Subcutaneous abdominal adipose tissue (tissue), 5 donors: ENCODE data around the gene NPR2.

Experiments
- H3K27ac ChIP-seq: one replicate; pipeline ENCODE4 v1.7.0; 2013; ENCODE audit warnings: low read depth, mild to moderate bottlenecking, inconsistent platforms, low read length, moderate library complexity
- H3K27me3 ChIP-seq, 5 donors: one replicate each; pipeline ENCODE4 v1.7.0; 2013; ENCODE audit warnings: low read length in 5 of 5, inconsistent platforms in 1 of 5; ENCODE audit not compliant: control insufficient read depth in 5 of 5, insufficient read depth in 4 of 5
- H3K36me3 ChIP-seq, 5 donors: one replicate each; pipeline ENCODE4 v1.7.0; 2013; ENCODE audit warnings: low read length in 5 of 5; ENCODE audit not compliant: control insufficient read depth in 5 of 5, insufficient read depth in 5 of 5
- H3K4me1 ChIP-seq, 5 donors: one replicate each; pipeline ENCODE4 v1.7.0; 2013; ENCODE audit warnings: low read length in 5 of 5, mild to moderate bottlenecking in 3 of 5, moderate library complexity in 1 of 5; ENCODE audit not compliant: control insufficient read depth in 5 of 5, insufficient read depth in 5 of 5
- H3K4me3 ChIP-seq, 5 donors: one replicate each; pipeline ENCODE4 v1.7.0; 2013; ENCODE audit warnings: low read length in 5 of 5, low read depth in 1 of 5
- H3K9ac ChIP-seq, 5 donors: one replicate each; pipeline ENCODE4 v1.7.0; 2013; ENCODE audit warnings: low read length in 5 of 5, mild to moderate bottlenecking in 4 of 5, moderate library complexity in 3 of 5
- H3K9me3 ChIP-seq, 5 donors: one replicate each; pipeline ENCODE4 v1.7.0; 2013; ENCODE audit warnings: low read length in 5 of 5; ENCODE audit not compliant: control insufficient read depth in 5 of 5
- donor health status: healthy.
- donor health status: healthy.
- donor health status: healthy.
- donor health status: healthy.
- donor health status: healthy.

Gene NPR2

GRCh38 chr9:35812025-35812602 lies 20.7 kb downstream of the NPR2 start, which contains the start of gene SPAG8:
Gene SPAG8, minus strand, starts transcription at chr9:35812262. Its CDS starts 115 bp downstream, at chr9:35812147.
- Histone ChIP-seq H3K27ac (peak within 1 kb of the TSS; percentile 93), H3K36me3 (peaks cover 9 to 30% (median 23%) of the 10 kb centered on the region in 5 donors), H3K27me3 (peaks cover 0 to 5% (median 0%) of the 10 kb centered on the region in 5 donors), H3K9me3 (peaks cover 0 to 2% (median 0%) of the 10 kb centered on the region in 5 donors), H3K4me3 (peak within 1 kb of the TSS; percentile 72 to 82 (median 74)), H3K9ac (peak within 1 kb of the TSS in 4 of 5 donors; percentile 26 to 62 (median 50)), H3K4me1 (peaks cover 14 to 42% (median 39%) of the 10 kb centered on the region in 5 donors)

- peak overlapping the region in 1 of 5 donors; percentile 87 for H3K4me3 ChIP-seq
- peaks cover 0 to 5% (median 0%) of the 10 kb centered on the region in 5 donors for H3K27me3 ChIP-seq
- H3K4me1 ChIP-seq = peaks cover 14 to 42% (median 39%) of the 10 kb centered on the region in 5 donors
- H3K9ac ChIP-seq = peak overlapping the region in 4 of 5 donors; percentile 41 to 94 (median 86)
- peaks cover 0 to 16% (median 12%) of the 10 kb centered on the region in 5 donors for H3K36me3 ChIP-seq
- peaks cover 0 to 2% (median 0%) of the 10 kb centered on the region in 5 donors for H3K9me3 ChIP-seq
- H3K27ac ChIP-seq = peak overlapping the region; percentile 93
These were observed 22.2 kb downstream of the NPR2 start for GRCh38 chr9:35813434-35814105.

- peak overlapping the region; percentile 58 to 96 (median 87) for H3K9ac ChIP-seq
- H3K4me1 ChIP-seq = peaks cover 14 to 42% (median 39%) of the 10 kb centered on the region in 5 donors
- peaks cover 0 to 5% (median 0%) of the 10 kb centered on the region in 5 donors for H3K27me3 ChIP-seq
- H3K36me3 ChIP-seq = peaks cover 0 to 9% (median 5%) of the 10 kb centered on the region in 5 donors
- peak overlapping the region; percentile 93 for H3K27ac ChIP-seq
- peak overlapping the region; percentile 75 to 89 (median 85) for H3K4me3 ChIP-seq
- H3K9me3 ChIP-seq = peaks cover 0 to 2% (median 0%) of the 10 kb centered on the region in 5 donors
These were observed 22.9 kb downstream of the NPR2 start for GRCh38 chr9:35814106-35814840.

GRCh38 chr9:35814841-35815543 lies 23.6 kb downstream of the NPR2 start, which contains the start of gene HINT2:
Gene HINT2, minus strand, starts transcription at chr9:35815042. Its CDS starts 63 bp downstream, at chr9:35814979.
- Histone ChIP-seq H3K36me3 (peaks cover 0 to 3% (median 1%) of the 10 kb centered on the region in 5 donors), H3K4me1 (peaks cover 14 to 42% (median 39%) of the 10 kb centered on the region in 5 donors), H3K27me3 (peaks cover 0 to 5% (median 0%) of the 10 kb centered on the region in 5 donors), H3K9ac (peak within 1 kb of the TSS; percentile 84 to 99 (median 94)), H3K9me3 (peaks cover 0 to 2% (median 0%) of the 10 kb centered on the region in 5 donors), H3K4me3 (peak within 1 kb of the TSS; percentile 75 to 89 (median 85)), H3K27ac (peak within 1 kb of the TSS; percentile 93)

GRCh38 chr9:35816708-35817107 lies 25.3 kb downstream of the NPR2 start:
- peaks cover 0 to 5% (median 0%) of the 10 kb centered on the region in 5 donors for H3K27me3 ChIP-seq
- H3K4me3 ChIP-seq = no peak overlapping the region
- no peak overlapping the region for H3K9ac ChIP-seq
- peaks cover 0 to 2% (median 0%) of the 10 kb centered on the region in 5 donors for H3K9me3 ChIP-seq
- H3K4me1 ChIP-seq = peaks cover 14 to 34% (median 31%) of the 10 kb centered on the region in 5 donors
- no peak overlapping the region for H3K27ac ChIP-seq
- H3K36me3 ChIP-seq = no peaks in the 10 kb centered on the region

GRCh38 chr9:35818341-35818740 lies 26.9 kb downstream of the NPR2 start:
- peaks cover 0 to 2% (median 0%) of the 10 kb centered on the region in 5 donors for H3K9me3 ChIP-seq
- H3K9ac ChIP-seq = no peak overlapping the region
- H3K4me1 ChIP-seq = peaks cover 13 to 18% (median 15%) of the 10 kb centered on the region in 5 donors
- H3K4me3 ChIP-seq = no peak overlapping the region
- no peak overlapping the region for H3K27ac ChIP-seq
- H3K27me3 ChIP-seq = peaks cover 0 to 5% (median 0%) of the 10 kb centered on the region in 5 donors
- no peaks in the 10 kb centered on the region for H3K36me3 ChIP-seq

- no peak overlapping the region for H3K4me3 ChIP-seq
- H3K36me3 ChIP-seq = no peaks in the 10 kb centered on the region
- H3K27ac ChIP-seq = no peak overlapping the region
- H3K9ac ChIP-seq = no peak overlapping the region
- peaks cover 0 to 6% (median 4%) of the 10 kb centered on the region in 5 donors for H3K4me1 ChIP-seq
- H3K27me3 ChIP-seq = peaks cover 0 to 2% (median 0%) of the 10 kb centered on the region in 5 donors
- H3K9me3 ChIP-seq = peaks cover 0 to under 1% (median 0%) of the 10 kb centered on the region in 5 donors
These were observed 28.7 kb downstream of the NPR2 start for GRCh38 chr9:35820076-35820475.

- no peaks in the 10 kb centered on the region for H3K36me3 ChIP-seq
- H3K27ac ChIP-seq = no peak overlapping the region
- H3K4me3 ChIP-seq = no peak overlapping the region
- H3K27me3 ChIP-seq = no peaks in the 10 kb centered on the region
- no peaks in the 10 kb centered on the region for H3K9me3 ChIP-seq
- no peak overlapping the region for H3K9ac ChIP-seq
- peaks cover 0 to 5% (median 3%) of the 10 kb centered on the region in 5 donors for H3K4me1 ChIP-seq
These were observed 31.5 kb downstream of the NPR2 start for GRCh38 chr9:35822926-35823325.

GRCh38 chr9:35826071-35826701 lies 34.8 kb downstream of the NPR2 start:
- H3K4me1 ChIP-seq = peaks cover 4 to 25% (median 20%) of the 10 kb centered on the region in 5 donors
- no peak overlapping the region for H3K4me3 ChIP-seq
- H3K27ac ChIP-seq = no peak overlapping the region
- H3K9me3 ChIP-seq = no peaks in the 10 kb centered on the region
- H3K36me3 ChIP-seq = no peaks in the 10 kb centered on the region
- no peaks in the 10 kb centered on the region for H3K27me3 ChIP-seq
- no peak overlapping the region for H3K9ac ChIP-seq
